GM12878 (cell line): Measurements from ENCODE around the gene CD48. TPM values are rescaled to one million over a fixed set of nuclear protein-coding genes. Genes with fewer than 3 reads are reported as not detected.

Experiments
- BACH1 ChIP-seq: fragments of 450-650 bp; IDR thresholded peaks from 2 replicates; pipeline ENCODE4 v1.6.1; 2017; ENCODE audit warnings: mild to moderate bottlenecking, borderline replicate concordance
- CEBPB ChIP-seq, 2 experiments: fragments of 150-350 bp in 1 of 2; IDR thresholded peaks; 2 replicates each; pipeline ENCODE4 v1.6.1; 2012 to 2014; ENCODE audit warnings: low read depth in 2 of 2, low read length in 2 of 2, borderline replicate concordance in 1 of 2, inconsistent platforms in 1 of 2
- GABPA ChIP-seq: IDR thresholded peaks from 2 replicates; pipeline ENCODE4 v1.6.1; 2014; ENCODE audit warnings: antibody characterized with exemption, low read depth, mild to moderate bottlenecking, inconsistent platforms
- HDAC2 ChIP-seq: fragments of 200-600 bp; sonication (generic); IDR thresholded peaks from 2 replicates; pipeline ENCODE4 v1.6.1; 2017
- IRF4 ChIP-seq: IDR thresholded peaks from 2 replicates; pipeline ENCODE4 v1.6.1; 2011; ENCODE audit warnings: low read depth, low read length
- MTA2 ChIP-seq: fragments of 450-650 bp; IDR thresholded peaks from 2 replicates; pipeline ENCODE4 v1.6.1; 2016; ENCODE audit warnings: low read depth, mild to moderate bottlenecking, moderate library complexity
- MXI1 ChIP-seq: fragments of 150-350 bp; IDR thresholded peaks from 2 replicates; pipeline ENCODE4 v1.6.1; 2011; ENCODE audit warnings: low read depth, mild to moderate bottlenecking, inconsistent platforms, low read length, improper control_type of control experiment
- PAX5 ChIP-seq: IDR thresholded peaks from 2 replicates; pipeline ENCODE4 v1.6.1; 2011; ENCODE audit warnings: low read depth, low read length, borderline replicate concordance
- POLR2A ChIP-seq: IDR thresholded peaks from 2 replicates; pipeline ENCODE4 v1.6.1; 2011; ENCODE audit warnings: low read depth, mild to moderate bottlenecking, low read length
- POLR2AphosphoS5 ChIP-seq: IDR thresholded peaks from 2 replicates; pipeline ENCODE4 v1.6.1; 2011; ENCODE audit warnings: mild to moderate bottlenecking, low read length, inconsistent platforms
- RCOR1 ChIP-seq: conservative IDR thresholded peaks from 2 replicates; pipeline ENCODE4 v1.6.1; 2012; ENCODE audit warnings: low read depth, low read length, improper control_type of control experiment
- SIX5 ChIP-seq: IDR thresholded peaks from 2 replicates; pipeline ENCODE4 v1.6.1; 2011; ENCODE audit warnings: mild to moderate bottlenecking, low read depth, low read length, moderate library complexity; ENCODE audit not compliant: severe bottlenecking
- SMARCA5 ChIP-seq: fragments of 450-650 bp; IDR thresholded peaks from 2 replicates; pipeline ENCODE4 v1.6.1; 2017; ENCODE audit warnings: mild to moderate bottlenecking
- SMC3 ChIP-seq: IDR thresholded peaks from 2 replicates; pipeline ENCODE4 v1.6.1; 2011; ENCODE audit warnings: low read length, improper control_type of control experiment, borderline replicate concordance
- SP1 ChIP-seq: IDR thresholded peaks from one replicate; pipeline ENCODE4 v1.6.1; 2011; ENCODE audit warnings: low read depth, low read length
- TAF1 ChIP-seq: IDR thresholded peaks from 2 replicates; pipeline ENCODE4 v1.6.1; 2011; ENCODE audit warnings: mild to moderate bottlenecking, low read depth, low read length, borderline replicate concordance
- YBX1 ChIP-seq: fragments of 450-650 bp; IDR thresholded peaks from 2 replicates; pipeline ENCODE4 v1.6.1; 2016; ENCODE audit warnings: antibody characterized with exemption
- ZBED1 ChIP-seq: IDR thresholded peaks from 2 replicates; pipeline ENCODE4 v1.6.1; 2016; ENCODE audit warnings: borderline replicate concordance
- ZNF24 ChIP-seq: fragments of 450-650 bp; IDR thresholded peaks from 2 replicates; pipeline ENCODE4 v1.6.1; 2017; ENCODE audit warnings: antibody characterized with exemption, mild to moderate bottlenecking
- polyA plus RNA-seq, 11 experiments: library from polyadenylated mRNA; depleted of rRNA in 4 of 11; unstranded in 6 of 11; stranded (reverse) in 5 of 11; fragments of >200 nt; fragmentation: Nextera tagmentation in 4 of 11; fragmentation: Illumina TruSeq in 1 of 11; extraction: Ambion mirVana in 4 of 11; extraction: Trizol in 1 of 11; gene quantifications; 1 replicate in 1 of 11; 2 replicates in 10 of 11; pipeline versions ENCODE4 v1.2.1 to v1.2.3, GENCODE V29; 2011 to 2016; ENCODE audit warnings: inconsistent platforms in 2 of 11, missing spikeins in 2 of 11, low read depth in 1 of 11
- total RNA-seq, 4 experiments: library from RNA; depleted of rRNA in 3 of 4; stranded (reverse); fragments of >200 nt in 3 of 4; fragmentation: Illumina TruSeq in 1 of 4; extraction: Trizol in 1 of 4; gene quantifications; 2 replicates each; pipeline versions ENCODE4 v1.2.1 to v1.2.3, GENCODE V29; 2013 to 2021
- TF ChIP-seq, protein P1 (sequence below): fragments of 450-650 bp; formaldehyde crosslinking; IDR thresholded peaks from 2 replicates; pipeline ENCODE4 v1.5.0; 2022; ENCODE audit warnings: mild to moderate bottlenecking, missing genetic modification characterization
- TF ChIP-seq, protein P2 (sequence below), 3 experiments: IDR thresholded peaks in 2 of 3; conservative IDR thresholded peaks in 1 of 3; 2 replicates each; pipeline ENCODE4 v1.5.1; 2011; ENCODE audit warnings: low read depth in 3 of 3, low read length in 3 of 3, mild to moderate bottlenecking in 3 of 3, control low read depth in 2 of 3, moderate library complexity in 2 of 3, inconsistent platforms in 1 of 3, mixed read lengths in 1 of 3; ENCODE audit not compliant: control insufficient read depth in 2 of 3, insufficient read depth in 1 of 3; ENCODE audit errors: extremely low read depth in 1 of 3
- TF ChIP-seq, protein P3 (sequence below): IDR thresholded peaks from 2 replicates; pipeline ENCODE4 v1.6.1; 2011; ENCODE audit warnings: low read depth, low read length, improper control_type of control experiment, borderline replicate concordance
- TF ChIP-seq, protein P4 (sequence below): fragments of 450-650 bp; IDR thresholded peaks from 2 replicates; pipeline ENCODE4 v1.6.1; 2017; ENCODE audit warnings: mild to moderate bottlenecking, low read depth, inconsistent platforms; ENCODE audit not compliant: poor library complexity, severe bottlenecking

CD48 gene
- total and polyA plus RNA-seq, 10 of the 15 experiments (the other 5 are each of a cell fraction or from before 2014, with no cell fraction given) = 302 to 1,315 (median 430) TPM

DNA sequence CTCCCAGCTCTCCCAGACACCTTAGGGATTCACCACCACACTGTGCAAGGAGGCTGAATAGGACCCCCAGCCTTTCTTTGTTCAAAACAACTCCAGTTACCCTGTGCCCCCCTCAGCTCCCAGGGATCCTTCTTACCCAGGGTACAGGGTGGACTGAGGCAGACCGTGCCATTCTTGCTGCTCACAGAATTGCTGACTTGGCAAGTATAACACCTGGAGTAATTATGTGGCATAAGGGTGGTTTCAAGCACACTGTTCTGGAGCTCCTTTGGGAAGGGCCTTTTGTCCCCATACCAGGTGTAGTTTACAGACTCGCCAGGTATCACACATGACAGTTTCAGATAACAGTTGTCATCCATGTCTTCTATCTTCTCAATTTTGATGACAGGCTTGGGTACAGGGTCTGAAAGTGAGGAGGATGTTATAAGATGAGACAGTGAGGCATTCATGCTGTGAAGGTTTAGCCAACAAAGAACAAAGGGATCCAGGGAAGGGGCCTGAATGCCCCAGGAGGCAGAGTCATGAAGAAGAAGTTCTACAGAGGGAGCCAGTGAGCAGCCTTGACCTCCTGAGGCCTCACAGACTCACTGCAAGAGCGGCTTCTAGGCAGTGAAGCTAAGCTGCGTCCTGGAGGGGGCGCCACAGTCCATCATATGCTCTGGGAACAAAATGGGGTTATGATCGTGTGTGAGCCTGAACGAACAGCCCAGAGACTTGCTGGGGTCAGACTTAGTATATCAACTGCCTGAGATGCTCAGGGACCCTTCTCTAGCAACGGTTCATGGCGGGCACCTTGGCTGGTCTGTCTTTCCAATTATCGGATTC lies 30.3 kb downstream of the CD48 start (continued):
- TF ChIP-seq MTA2 = no peak
- TF ChIP-seq, protein P1, sequence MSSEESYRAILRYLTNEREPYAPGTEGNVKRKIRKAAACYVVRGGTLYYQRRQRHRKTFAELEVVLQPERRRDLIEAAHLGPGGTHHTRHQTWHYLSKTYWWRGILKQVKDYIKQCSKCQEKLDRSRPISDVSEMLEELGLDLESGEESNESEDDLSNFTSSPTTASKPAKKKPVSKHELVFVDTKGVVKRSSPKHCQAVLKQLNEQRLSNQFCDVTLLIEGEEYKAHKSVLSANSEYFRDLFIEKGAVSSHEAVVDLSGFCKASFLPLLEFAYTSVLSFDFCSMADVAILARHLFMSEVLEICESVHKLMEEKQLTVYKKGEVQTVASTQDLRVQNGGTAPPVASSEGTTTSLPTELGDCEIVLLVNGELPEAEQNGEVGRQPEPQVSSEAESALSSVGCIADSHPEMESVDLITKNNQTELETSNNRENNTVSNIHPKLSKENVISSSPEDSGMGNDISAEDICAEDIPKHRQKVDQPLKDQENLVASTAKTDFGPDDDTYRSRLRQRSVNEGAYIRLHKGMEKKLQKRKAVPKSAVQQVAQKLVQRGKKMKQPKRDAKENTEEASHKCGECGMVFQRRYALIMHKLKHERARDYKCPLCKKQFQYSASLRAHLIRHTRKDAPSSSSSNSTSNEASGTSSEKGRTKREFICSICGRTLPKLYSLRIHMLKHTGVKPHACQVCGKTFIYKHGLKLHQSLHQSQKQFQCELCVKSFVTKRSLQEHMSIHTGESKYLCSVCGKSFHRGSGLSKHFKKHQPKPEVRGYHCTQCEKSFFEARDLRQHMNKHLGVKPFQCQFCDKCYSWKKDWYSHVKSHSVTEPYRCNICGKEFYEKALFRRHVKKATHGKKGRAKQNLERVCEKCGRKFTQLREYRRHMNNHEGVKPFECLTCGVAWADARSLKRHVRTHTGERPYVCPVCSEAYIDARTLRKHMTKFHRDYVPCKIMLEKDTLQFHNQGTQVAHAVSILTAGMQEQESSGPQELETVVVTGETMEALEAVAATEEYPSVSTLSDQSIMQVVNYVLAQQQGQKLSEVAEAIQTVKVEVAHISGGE = no peak
- TF ChIP-seq SMARCA5 = peak; percentile 80
- peak; percentile 61; the same call in 1 of the 2 replicates for TF ChIP-seq POLR2A
- TF ChIP-seq, protein P2, sequence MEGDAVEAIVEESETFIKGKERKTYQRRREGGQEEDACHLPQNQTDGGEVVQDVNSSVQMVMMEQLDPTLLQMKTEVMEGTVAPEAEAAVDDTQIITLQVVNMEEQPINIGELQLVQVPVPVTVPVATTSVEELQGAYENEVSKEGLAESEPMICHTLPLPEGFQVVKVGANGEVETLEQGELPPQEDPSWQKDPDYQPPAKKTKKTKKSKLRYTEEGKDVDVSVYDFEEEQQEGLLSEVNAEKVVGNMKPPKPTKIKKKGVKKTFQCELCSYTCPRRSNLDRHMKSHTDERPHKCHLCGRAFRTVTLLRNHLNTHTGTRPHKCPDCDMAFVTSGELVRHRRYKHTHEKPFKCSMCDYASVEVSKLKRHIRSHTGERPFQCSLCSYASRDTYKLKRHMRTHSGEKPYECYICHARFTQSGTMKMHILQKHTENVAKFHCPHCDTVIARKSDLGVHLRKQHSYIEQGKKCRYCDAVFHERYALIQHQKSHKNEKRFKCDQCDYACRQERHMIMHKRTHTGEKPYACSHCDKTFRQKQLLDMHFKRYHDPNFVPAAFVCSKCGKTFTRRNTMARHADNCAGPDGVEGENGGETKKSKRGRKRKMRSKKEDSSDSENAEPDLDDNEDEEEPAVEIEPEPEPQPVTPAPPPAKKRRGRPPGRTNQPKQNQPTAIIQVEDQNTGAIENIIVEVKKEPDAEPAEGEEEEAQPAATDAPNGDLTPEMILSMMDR (IDR thresholded peaks at IDR 0.05 in 2 of 3, conservative IDR thresholded peaks at IDR 0.05 in 1 of 3; ENCODE audit: control insufficient read depth in 2 of 3, extremely low read depth in 1 of 3, insufficient read depth in 1 of 3, low read depth in 3 of 3, low read length in 3 of 3) = peak; percentile 85 to 97 (median 95); a peak in 5 of 6 replicates
- no peak for TF ChIP-seq ZBED1
- TF ChIP-seq SMC3 = peak; percentile 84
- no peak for TF ChIP-seq RCOR1
- no peak for TF ChIP-seq ZNF24
- TF ChIP-seq HDAC2 = no peak
- TF ChIP-seq SIX5 = no peak
- TF ChIP-seq GABPA = no peak
- peak; percentile 63; the same call in 1 of the 2 replicates for TF ChIP-seq PAX5
- peak; percentile 31; the same call in 1 of the 2 replicates for TF ChIP-seq MXI1
- TF ChIP-seq YBX1 = no peak
- TF ChIP-seq POLR2AphosphoS5 = peak; percentile 64
- TF ChIP-seq IRF4 = peak; percentile 62; the same call in 1 of the 2 replicates
- peak; percentile 28; the same call in 1 of the 2 replicates for TF ChIP-seq BACH1
- TF ChIP-seq SP1 = no peak
- TF ChIP-seq CEBPB (IDR thresholded peaks at IDR 0.05; ENCODE audit: borderline replicate concordance in 1 of 2, low read depth in 2 of 2, low read length in 2 of 2) = no peak
- TF ChIP-seq, protein P3, sequence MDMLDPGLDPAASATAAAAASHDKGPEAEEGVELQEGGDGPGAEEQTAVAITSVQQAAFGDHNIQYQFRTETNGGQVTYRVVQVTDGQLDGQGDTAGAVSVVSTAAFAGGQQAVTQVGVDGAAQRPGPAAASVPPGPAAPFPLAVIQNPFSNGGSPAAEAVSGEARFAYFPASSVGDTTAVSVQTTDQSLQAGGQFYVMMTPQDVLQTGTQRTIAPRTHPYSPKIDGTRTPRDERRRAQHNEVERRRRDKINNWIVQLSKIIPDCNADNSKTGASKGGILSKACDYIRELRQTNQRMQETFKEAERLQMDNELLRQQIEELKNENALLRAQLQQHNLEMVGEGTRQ = no peak
- no peak for TF ChIP-seq TAF1
- TF ChIP-seq, protein P4, sequence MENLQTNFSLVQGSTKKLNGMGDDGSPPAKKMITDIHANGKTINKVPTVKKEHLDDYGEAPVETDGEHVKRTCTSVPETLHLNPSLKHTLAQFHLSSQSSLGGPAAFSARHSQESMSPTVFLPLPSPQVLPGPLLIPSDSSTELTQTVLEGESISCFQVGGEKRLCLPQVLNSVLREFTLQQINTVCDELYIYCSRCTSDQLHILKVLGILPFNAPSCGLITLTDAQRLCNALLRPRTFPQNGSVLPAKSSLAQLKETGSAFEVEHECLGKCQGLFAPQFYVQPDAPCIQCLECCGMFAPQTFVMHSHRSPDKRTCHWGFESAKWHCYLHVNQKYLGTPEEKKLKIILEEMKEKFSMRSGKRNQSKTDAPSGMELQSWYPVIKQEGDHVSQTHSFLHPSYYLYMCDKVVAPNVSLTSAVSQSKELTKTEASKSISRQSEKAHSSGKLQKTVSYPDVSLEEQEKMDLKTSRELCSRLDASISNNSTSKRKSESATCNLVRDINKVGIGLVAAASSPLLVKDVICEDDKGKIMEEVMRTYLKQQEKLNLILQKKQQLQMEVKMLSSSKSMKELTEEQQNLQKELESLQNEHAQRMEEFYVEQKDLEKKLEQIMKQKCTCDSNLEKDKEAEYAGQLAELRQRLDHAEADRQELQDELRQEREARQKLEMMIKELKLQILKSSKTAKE = peak; percentile 33
- TF ChIP-seq, all 136 proteins: peak for 24
